Measurements from ENCODE around the gene PPP1CC. TPM values are rescaled to one million over a fixed set of nuclear protein-coding genes. Genes with fewer than 3 reads are reported as not detected.

The PPP1CC gene
- total RNA-seq, 1 donor from 2014 or later = 90.6 TPM

DNA sequence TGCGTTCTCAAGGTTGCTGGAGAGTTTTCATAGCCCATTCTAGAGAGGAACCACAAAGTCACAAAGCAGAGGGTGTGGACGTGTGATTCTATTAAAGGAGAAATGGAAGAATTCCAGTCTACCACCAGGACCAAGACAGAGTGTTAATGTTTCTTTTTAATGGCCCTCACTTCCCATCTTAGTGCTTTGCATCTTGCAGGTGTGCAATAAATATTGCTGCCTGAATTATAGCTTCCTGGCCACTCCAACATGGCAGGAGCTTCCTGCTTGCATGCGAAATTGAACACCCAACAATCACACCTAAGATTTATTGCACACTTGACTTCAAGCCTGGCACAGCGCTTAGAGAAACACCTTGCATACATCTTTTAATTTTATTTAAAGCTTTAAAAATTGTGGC, 22.4 kb upstream of the PPP1CC start:
- Histone ChIP-seq H3K9me3 (no peaks in the 10 kb centered on the region), H3K4me3 (no peak overlapping the region), H3K27ac (no peak overlapping the region), H3K4me1 (no peaks in the 10 kb centered on the region), H3K36me3 (no peaks in the 10 kb centered on the region), H3K27me3 (no peaks in the 10 kb centered on the region)
- intact Hi-C loops (cut with DNase I) = no loop called here
- DNase-seq (no peak), ATAC-seq (no peak)
- TF ChIP-seq, protein P1, sequence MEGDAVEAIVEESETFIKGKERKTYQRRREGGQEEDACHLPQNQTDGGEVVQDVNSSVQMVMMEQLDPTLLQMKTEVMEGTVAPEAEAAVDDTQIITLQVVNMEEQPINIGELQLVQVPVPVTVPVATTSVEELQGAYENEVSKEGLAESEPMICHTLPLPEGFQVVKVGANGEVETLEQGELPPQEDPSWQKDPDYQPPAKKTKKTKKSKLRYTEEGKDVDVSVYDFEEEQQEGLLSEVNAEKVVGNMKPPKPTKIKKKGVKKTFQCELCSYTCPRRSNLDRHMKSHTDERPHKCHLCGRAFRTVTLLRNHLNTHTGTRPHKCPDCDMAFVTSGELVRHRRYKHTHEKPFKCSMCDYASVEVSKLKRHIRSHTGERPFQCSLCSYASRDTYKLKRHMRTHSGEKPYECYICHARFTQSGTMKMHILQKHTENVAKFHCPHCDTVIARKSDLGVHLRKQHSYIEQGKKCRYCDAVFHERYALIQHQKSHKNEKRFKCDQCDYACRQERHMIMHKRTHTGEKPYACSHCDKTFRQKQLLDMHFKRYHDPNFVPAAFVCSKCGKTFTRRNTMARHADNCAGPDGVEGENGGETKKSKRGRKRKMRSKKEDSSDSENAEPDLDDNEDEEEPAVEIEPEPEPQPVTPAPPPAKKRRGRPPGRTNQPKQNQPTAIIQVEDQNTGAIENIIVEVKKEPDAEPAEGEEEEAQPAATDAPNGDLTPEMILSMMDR (IDR thresholded peaks at IDR 0.05) = no peak

DNA sequence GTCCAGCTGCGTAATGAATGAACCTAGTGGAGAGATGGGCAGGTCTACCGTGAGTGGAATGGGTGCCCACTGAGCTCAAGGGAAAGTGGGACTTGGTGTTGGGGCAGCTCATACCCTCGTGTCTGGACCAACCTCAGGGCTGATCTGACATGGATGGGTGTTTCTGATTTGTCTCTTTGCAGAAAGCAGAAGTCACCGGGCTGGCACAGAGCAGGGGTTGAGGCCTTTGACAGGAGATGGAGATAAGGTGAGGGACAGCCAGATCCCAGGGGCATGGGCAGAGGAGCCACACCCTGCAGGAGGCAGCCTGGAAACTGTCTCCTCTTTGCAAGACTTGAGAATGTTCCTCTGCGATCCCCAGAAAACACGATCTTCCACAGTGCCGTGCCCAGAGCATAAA, 20.9 kb upstream of the PPP1CC start:
- no peak for ATAC-seq
- Histone ChIP-seq H3K27me3 (no peaks in the 10 kb centered on the region), H3K4me1 (no peaks in the 10 kb centered on the region), H3K9me3 (no peaks in the 10 kb centered on the region), H3K36me3 (no peaks in the 10 kb centered on the region), H3K4me3 (no peak overlapping the region), H3K27ac (no peak overlapping the region)
- intact Hi-C loops (cut with DNase I) = no loop called here
- TF ChIP-seq, protein P1 (IDR thresholded peaks at IDR 0.05) = no peak
- DNase-seq = no peak

DNA sequence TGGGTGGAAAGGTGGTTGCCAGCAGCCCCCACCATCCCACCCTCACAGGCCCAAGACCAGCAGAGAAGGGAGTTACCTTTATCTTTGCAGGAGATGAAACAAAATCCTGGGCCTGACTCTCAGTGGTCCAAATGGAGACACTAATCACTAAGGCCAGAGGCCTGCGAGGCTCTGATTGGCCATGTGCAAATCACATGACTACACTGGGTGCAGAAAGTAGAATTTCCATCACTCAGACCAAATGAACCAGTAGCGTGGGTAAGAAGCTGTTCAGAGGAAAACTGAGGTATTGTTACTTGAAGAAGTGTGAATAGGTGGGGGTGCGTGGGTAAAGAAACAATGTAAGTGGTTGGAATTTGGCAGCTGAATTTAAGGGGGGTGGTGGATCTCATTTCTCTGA, 20.2 kb upstream of the PPP1CC start:
- TF ChIP-seq, protein P1 (IDR thresholded peaks at IDR 0.05) = no peak
- Histone ChIP-seq H3K9me3 (no peaks in the 10 kb centered on the region), H3K4me1 (no peaks in the 10 kb centered on the region), H3K27ac (no peak overlapping the region), H3K27me3 (no peaks in the 10 kb centered on the region), H3K36me3 (no peaks in the 10 kb centered on the region), H3K4me3 (no peak overlapping the region)
- ATAC-seq (no peak), DNase-seq (no peak)
- intact Hi-C loops (cut with DNase I) = no loop called here

DNA sequence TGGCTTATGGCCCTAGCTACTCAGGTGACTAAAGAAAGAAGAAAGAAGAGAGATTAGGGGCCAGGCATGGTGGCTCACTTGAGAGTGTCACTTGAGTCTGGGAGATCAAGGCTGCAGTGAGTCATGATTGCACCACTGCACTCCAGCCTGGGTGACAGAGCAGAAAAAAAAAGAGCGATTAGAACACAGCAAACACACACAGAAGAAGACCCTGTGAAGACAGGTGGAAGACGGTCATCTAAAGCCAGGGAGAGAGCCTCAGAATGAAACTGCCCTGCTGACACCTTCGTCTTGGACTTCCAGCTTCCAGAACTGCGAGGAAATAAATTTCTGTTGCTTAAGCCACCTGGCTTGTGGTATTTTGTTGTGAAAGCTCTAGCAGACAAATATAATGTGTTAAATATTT, 17.5 kb upstream of the PPP1CC start:
- no peaks in the 10 kb centered on the region for H3K9me3 ChIP-seq
- no peak overlapping the region for H3K27ac ChIP-seq
- no peak for ATAC-seq
- H3K36me3 ChIP-seq = no peaks in the 10 kb centered on the region
- no peak for DNase-seq
- no peaks in the 10 kb centered on the region for H3K27me3 ChIP-seq
- intact Hi-C loops (cut with DNase I) = no loop called here
- TF ChIP-seq, protein P1 (IDR thresholded peaks at IDR 0.05) = no peak
- no peak overlapping the region for H3K4me3 ChIP-seq
- H3K4me1 ChIP-seq = no peaks in the 10 kb centered on the region

DNA sequence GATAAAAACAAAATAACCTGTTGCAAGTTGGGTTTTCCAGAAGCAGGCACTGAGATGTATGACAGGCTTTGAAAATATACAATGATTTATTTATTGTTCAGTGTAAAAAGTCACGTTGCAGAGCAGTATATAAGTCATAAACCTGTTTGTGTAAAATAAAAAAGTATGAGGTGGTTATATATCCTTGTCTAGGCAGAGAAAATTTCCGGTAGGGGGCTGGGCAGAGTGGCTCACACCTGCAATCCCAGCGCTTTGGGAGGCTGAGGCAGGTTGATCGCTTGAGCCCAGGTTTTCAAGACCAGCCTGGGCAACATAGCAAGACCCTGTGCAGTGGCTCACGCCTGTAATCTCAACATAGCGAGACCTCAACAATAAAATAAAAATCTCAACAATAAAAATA, 16.2 kb upstream of the PPP1CC start:
- intact Hi-C loops (cut with DNase I) = no loop called here
- TF ChIP-seq, protein P1 (IDR thresholded peaks at IDR 0.05) = no peak
- no peaks in the 10 kb centered on the region for H3K4me1 ChIP-seq
- no peaks in the 10 kb centered on the region for H3K27me3 ChIP-seq
- DNase-seq (no peak), ATAC-seq (no peak)
- H3K9me3 ChIP-seq = no peaks in the 10 kb centered on the region
- H3K4me3 ChIP-seq = no peak overlapping the region
- no peak overlapping the region for H3K27ac ChIP-seq
- H3K36me3 ChIP-seq = no peaks in the 10 kb centered on the region

DNA sequence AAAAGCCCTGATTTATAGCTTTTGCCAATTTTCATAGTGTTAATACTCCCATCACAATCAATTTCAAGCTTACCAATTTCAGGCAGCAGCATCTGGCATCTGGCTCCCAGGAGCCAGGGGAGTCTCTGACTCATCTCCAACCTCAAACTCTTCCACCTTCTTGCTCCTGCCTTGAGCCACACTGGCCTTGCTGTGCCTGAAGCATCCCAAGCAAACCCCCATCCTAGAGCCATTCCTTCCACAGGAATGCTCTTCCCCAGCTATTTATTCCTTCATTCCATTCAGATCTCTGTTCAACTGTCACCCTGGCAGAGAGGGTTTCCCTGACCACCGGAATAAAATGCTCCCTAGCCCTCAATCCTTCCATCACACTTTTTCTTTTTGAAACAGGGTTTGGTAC, 13.9 kb upstream of the PPP1CC start:
- intact Hi-C loops (cut with DNase I) = no loop called here
- DNase-seq (no peak), ATAC-seq (no peak)
- Histone ChIP-seq H3K27ac (no peak overlapping the region), H3K36me3 (no peaks in the 10 kb centered on the region), H3K4me3 (no peak overlapping the region), H3K4me1 (no peaks in the 10 kb centered on the region), H3K27me3 (no peaks in the 10 kb centered on the region), H3K9me3 (no peaks in the 10 kb centered on the region)
- TF ChIP-seq, protein P1 (IDR thresholded peaks at IDR 0.05) = no peak
